Fibroblast of skin of right biceps (primary cell): Measurements from ENCODE around the gene PGAP6.

Experiments used
- DNase-seq: peaks from one replicate; pipeline ENCODE4 v3.0.0-alpha.2; 2013

Gene PGAP6

DNA sequence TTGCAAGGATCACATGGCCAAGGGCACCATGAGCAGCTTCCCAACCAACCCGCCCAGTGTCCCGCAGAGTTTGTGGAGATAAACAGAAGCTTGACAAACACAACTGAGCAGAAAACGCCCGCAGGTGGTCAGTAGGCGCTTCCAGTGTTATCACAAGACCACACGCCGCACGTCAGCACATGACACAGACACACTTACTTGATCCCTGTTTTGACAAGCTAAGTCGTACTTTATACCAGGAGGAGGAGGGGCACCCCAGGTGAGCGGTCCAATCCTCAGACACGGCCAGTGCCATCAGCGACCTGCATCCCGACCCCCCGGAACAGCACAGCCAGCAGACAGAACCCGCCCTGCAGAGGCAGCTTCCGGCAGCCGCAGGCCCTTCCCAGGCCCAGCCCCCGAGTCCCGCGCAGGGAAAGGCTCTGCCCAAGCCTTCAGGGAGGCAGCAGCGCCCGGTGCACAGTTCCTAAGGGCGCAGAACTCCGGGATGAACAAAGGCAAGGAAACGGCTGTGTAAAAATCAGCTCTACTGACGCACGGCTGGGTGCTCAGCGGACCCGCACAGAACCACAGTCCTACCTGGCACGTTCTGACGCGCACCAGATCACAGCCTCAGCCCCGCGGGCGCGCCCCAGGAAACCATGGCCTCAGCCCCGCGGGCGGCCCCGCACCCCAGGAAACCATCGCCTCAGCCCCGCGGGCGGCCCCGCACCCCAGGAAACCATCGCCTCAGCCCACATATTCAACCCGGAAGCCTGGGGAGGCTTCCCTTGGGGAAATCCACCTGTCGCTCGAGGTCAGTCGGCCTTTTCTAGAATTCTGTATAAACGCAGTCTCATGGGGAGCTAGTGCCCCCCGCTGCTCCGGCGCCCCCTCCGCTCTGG lies 57.1 kb downstream of the PGAP6 start:
- DNase-seq = no peak

DNA sequence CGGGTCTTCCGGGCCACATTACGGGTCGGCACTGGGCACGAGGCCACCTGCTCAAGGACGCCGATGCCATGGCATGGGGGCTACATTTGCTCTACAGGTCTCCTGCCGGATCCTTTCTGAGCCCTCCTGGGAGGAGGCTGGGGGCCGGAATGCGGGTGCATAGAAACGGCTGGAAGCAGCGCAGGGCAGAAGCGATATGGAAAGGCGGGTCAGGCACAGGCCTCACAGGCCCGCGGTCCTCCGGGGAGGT lies 57.7 kb downstream of the PGAP6 start:
- no peak for DNase-seq

DNA sequence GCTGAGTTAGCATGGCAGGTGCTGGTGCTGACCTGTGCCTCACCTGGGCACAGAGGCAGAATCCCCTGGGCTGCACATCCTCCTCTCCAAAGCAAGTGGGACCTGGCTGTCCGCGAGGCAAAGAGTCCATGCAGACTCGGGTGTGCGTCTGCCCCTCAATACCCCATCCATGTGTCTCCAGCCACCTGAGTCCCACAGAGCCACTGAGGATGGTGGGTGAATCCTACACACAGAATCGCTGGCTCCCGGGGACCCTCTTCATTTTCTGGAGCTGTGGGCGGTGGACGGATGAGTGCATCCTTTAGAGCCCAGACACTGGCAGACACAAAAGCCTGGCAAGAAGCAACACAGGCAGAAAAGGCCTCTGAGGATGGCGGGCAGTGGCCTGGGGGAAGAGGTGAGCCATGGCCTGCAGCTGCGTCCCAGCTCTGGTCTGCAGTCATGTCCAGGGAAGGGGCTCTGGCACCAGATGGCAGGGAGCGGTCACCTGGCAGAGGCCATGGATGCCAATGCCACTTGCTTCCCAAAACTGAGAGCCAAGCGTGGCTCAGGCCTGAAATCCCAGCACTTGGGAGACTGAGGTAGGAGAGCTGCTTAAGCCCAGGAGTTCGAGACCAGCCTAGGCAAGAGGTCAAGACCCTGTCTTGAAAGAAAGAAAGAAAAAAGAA lies 59.2 kb downstream of the PGAP6 start:
- DNase-seq = no peak

DNA sequence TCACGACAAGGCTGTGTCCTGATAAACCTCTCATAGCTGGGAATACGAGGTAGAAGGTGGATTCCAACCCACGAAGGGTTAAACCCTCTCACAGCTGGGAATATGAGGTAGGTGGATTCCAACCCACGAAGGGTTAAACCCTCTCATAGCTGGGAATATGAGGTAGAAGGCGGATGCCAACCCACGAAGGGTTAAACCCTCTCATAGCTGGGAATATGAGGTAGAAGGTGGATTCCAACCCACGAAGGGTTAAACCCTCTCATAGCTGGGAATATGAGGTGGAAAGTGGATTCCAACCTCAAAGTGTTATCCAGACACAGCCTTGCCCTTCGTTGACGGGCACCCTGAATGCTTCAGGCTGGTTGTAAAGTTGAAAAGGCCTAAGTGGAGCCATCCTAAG lies 60.2 kb downstream of the PGAP6 start:
- DNase-seq = no peak
